Lower lobe of right lung (tissue), 2 donors: ENCODE data around the gene AGMO. TPM values are rescaled to one million over a fixed set of nuclear protein-coding genes. Genes with fewer than 3 reads are reported as not detected.

Source experiments
- ATAC-seq, 2 donors: fragments of 200-7000 bp; cut with Tn5 transposase; one replicate each; pipeline ENCODE4 v1.9.1; 2020 to 2022; ENCODE audit warnings: mild to moderate bottlenecking in 2 of 2, moderate library complexity in 2 of 2
- DNase-seq: peaks from one replicate; pipeline ENCODE4 v3.0.0-alpha.2; 2020
- H3K27ac ChIP-seq: fragments of 200-600 bp; one replicate; pipeline ENCODE4 v1.8.0; 2022
- H3K27me3 ChIP-seq: fragments of 200-600 bp; one replicate; pipeline ENCODE4 v1.8.0; 2022; ENCODE audit warnings: low read depth
- H3K36me3 ChIP-seq: fragments of 200-600 bp; one replicate; pipeline ENCODE4 v1.8.0; 2022; ENCODE audit warnings: mild to moderate bottlenecking
- H3K4me1 ChIP-seq: fragments of 200-600 bp; one replicate; pipeline ENCODE4 v1.8.0; 2022
- H3K4me3 ChIP-seq: fragments of 200-600 bp; one replicate; pipeline ENCODE4 v1.8.0; 2022; ENCODE audit warnings: mild to moderate bottlenecking
- H3K9me3 ChIP-seq: fragments of 200-600 bp; one replicate; pipeline ENCODE4 v1.8.0; 2022
- intact Hi-C: fragments of 100-400 bp; cut with DNase I; formaldehyde crosslinking; loops from one replicate; pipeline ENCODE4 v1.11.0; 2022
- total RNA-seq: library from RNA; stranded (reverse); fragmentation: NEBNext Ultra II Directional; extraction: Animal tissue kit (Norgen Biotek cat#: 25700); gene quantifications from one replicate; pipeline ENCODE4 v1.2.1, GENCODE V29; 2021
- TF ChIP-seq, protein P1 (sequence below): fragments of 200-600 bp; IDR thresholded peaks from one replicate; pipeline ENCODE4 v1.8.0; 2022; ENCODE audit warnings: antibody characterized with exemption, mild to moderate bottlenecking
- donor health status: DM: no; HTN: yes; CAD: no; lungs with severe emphysema.

Gene AGMO
- total RNA-seq, 1 donor from 2014 or later, result not detected

DNA sequence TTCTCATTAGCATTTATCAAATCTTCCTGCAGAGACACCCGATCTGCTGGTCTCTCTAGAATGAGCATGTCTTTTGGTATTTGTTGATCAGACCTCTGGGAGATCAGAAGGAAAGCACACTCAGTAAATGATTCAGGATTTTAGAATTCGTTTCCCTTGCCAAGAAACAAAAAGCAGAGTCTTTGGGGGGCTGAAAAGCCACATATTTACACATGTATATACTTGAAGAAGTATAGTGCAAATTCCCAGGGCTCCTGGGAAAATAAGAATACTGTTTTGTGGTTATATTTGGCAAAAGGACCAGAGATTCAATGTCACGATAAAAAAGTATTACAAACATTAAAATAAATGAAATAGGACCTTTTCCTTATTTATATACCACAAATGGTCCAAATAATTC lies 100.2 kb downstream of the AGMO start:
- no peak for ATAC-seq
- no peaks in the 10 kb centered on the region for H3K27me3 ChIP-seq
- H3K27ac ChIP-seq, result no peak overlapping the region
- intact Hi-C loops, result no loop called here
- TF ChIP-seq, protein P1, sequence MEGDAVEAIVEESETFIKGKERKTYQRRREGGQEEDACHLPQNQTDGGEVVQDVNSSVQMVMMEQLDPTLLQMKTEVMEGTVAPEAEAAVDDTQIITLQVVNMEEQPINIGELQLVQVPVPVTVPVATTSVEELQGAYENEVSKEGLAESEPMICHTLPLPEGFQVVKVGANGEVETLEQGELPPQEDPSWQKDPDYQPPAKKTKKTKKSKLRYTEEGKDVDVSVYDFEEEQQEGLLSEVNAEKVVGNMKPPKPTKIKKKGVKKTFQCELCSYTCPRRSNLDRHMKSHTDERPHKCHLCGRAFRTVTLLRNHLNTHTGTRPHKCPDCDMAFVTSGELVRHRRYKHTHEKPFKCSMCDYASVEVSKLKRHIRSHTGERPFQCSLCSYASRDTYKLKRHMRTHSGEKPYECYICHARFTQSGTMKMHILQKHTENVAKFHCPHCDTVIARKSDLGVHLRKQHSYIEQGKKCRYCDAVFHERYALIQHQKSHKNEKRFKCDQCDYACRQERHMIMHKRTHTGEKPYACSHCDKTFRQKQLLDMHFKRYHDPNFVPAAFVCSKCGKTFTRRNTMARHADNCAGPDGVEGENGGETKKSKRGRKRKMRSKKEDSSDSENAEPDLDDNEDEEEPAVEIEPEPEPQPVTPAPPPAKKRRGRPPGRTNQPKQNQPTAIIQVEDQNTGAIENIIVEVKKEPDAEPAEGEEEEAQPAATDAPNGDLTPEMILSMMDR, result no peak
- no peaks in the 10 kb centered on the region for H3K36me3 ChIP-seq
- no peaks in the 10 kb centered on the region for H3K4me1 ChIP-seq
- H3K9me3 ChIP-seq, result no peaks in the 10 kb centered on the region
- no peak overlapping the region for H3K4me3 ChIP-seq
- no peak for DNase-seq

DNA sequence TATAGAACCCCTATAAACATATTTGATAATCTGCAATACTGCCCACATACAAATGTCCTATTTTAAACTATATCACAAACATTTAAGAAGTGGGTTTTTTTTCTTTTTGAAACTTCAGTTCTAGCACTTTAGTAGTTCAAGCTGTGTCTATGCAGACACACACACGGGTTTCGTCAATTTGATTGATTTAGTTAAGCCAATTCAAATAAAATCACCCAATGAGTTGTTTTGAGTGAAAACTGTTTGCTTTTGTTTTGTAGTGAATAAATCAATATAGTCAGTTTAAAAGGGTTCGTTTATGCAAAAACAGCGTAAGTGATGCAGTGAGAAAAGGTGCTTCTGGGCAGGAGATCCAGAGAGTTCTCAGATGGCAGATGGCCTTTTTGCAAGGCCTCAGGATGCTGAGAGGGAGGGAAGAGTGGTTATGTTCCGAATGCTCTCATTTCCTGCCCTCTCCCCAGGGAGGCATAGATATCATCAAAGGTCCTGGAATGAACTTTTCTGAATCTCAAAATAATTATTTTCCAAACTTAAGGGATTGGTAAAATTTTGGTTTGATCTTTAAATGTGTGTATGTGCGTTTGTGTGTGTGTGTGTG lies 102.7 kb downstream of the AGMO start:
- no peak for ATAC-seq
- Histone ChIP-seq H3K9me3 (no peaks in the 10 kb centered on the region), H3K27me3 (no peaks in the 10 kb centered on the region), H3K4me3 (no peak overlapping the region), H3K27ac (no peak overlapping the region), H3K36me3 (no peaks in the 10 kb centered on the region), H3K4me1 (no peaks in the 10 kb centered on the region)
- DNase-seq, result no peak
- TF ChIP-seq, protein P1, result no peak
- intact Hi-C loops, result no loop called here

DNA sequence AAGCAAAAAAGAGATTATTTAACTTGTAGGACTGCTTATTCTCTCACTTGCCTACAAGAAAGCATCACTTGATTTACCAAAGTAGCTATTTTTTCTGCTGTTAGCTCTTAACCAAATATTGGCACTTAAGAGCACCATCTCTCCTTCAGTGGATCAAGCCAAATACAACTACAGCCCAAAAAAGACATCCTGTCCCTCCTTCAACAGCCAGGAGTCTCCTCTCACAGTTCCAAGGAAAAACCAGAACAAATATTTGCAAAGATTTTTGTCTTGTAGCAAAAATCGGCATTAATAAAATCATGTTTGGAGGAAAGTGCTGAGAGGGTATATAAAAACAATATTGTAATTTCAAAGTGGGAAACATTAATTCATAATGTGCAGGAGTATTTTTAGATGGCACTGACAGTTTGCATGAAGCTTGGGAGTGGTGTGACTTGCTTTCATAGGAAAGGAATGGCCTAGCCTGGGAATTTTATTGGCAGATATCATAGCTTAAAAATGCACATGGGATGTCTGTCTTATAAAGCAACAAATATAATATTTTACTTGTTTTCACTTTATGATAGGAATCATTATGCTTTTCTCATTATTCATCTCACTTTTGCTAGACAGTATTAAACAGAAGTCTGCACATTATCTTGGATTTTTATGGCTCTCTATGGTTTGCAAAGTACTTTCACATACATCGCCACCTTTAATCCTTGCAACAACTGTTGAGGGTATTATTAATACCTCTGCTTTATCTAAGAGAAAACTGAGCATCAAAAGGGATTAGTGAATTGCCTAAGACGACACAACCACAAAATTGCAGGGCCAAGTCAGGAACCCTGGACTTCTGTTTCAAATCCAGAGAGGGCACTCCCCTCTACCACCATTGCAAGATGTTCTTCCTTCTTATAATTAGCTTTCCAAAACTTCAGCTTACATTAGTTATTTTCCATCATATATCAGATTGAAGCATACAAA lies 103.5 kb downstream of the AGMO start:
- no peak for DNase-seq
- H3K36me3 ChIP-seq, result no peaks in the 10 kb centered on the region
- TF ChIP-seq, protein P1, result no peak
- intact Hi-C loops, result no loop called here
- H3K27me3 ChIP-seq, result no peaks in the 10 kb centered on the region
- ATAC-seq, result no peak
- H3K27ac ChIP-seq, result no peak overlapping the region
- H3K4me3 ChIP-seq, result no peak overlapping the region
- H3K4me1 ChIP-seq, result no peaks in the 10 kb centered on the region
- H3K9me3 ChIP-seq, result no peaks in the 10 kb centered on the region

DNA sequence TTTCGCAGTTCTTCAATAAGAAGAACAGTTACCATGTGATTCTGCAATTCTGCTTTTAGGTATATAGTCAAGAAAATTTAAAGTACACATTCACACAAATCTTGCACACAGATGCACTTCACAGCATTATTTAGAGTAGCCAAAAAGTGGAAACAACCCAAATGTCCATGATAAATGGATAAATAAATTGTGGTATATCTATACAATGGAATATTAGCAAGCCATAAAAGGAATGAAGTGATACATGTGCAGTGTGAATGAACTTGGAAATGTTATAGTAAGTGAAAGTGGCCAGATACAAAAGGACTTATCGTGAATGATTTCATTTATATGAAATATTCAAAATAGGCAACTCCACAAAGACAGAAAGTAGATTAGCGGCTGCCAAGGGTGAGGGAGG lies 109.1 kb downstream of the AGMO start:
- no peak for DNase-seq
- no peaks in the 10 kb centered on the region for H3K4me1 ChIP-seq
- H3K36me3 ChIP-seq, result no peaks in the 10 kb centered on the region
- ATAC-seq, result no peak
- H3K27me3 ChIP-seq, result no peaks in the 10 kb centered on the region
- intact Hi-C loops, result no loop called here
- no peak overlapping the region for H3K4me3 ChIP-seq
- H3K9me3 ChIP-seq, result no peaks in the 10 kb centered on the region
- H3K27ac ChIP-seq, result no peak overlapping the region
- TF ChIP-seq, protein P1, result no peak

DNA sequence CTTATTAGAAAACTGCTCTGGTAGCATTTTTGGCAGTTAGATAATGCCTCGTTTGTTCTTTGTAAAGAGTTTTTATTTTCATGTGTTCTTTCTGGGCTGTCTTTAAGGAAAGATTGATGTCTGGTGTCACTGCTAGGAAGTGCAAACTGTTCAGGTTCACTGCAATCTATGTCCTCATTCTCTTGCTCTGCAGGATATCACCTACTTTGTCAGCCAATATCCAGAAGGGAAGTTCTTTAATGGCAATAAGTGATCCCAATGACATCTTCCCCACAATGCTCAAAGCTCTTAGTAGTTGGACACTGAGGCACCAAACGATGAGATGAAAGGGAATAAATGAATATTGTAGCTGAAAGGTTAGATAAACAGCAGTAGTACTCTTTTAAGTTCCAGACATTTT lies 115.1 kb downstream of the AGMO start:
- DNase-seq (no peak), ATAC-seq (no peak)
- Histone ChIP-seq H3K4me3 (no peak overlapping the region), H3K4me1 (no peaks in the 10 kb centered on the region), H3K9me3 (no peaks in the 10 kb centered on the region), H3K27me3 (no peaks in the 10 kb centered on the region), H3K36me3 (no peaks in the 10 kb centered on the region), H3K27ac (no peak overlapping the region)
- intact Hi-C loops, result no loop called here
- TF ChIP-seq, protein P1, result no peak
